KMS-11 (cell line): Measurements from ENCODE around the gene TMEM134.

Source experiments
- H2AFZ ChIP-seq: fragments of 200-600 bp; sonication (generic); 2 replicates; pipeline ENCODE4 v1.6.1; 2016; ENCODE audit warnings: antibody characterized with exemption, mixed run types, low read depth
- H3K27ac ChIP-seq: fragments of 200-600 bp; sonication (generic); 2 replicates; pipeline ENCODE4 v1.6.1; 2016; ENCODE audit warnings: mild to moderate bottlenecking, mixed run types
- H3K27me3 ChIP-seq: fragments of 200-600 bp; sonication (generic); 2 replicates; pipeline ENCODE4 v1.6.1; 2017; ENCODE audit warnings: mild to moderate bottlenecking, low read depth, mixed run types, moderate library complexity; ENCODE audit not compliant: insufficient read depth
- H3K36me3 ChIP-seq: fragments of 200-600 bp; sonication (generic); 2 replicates; pipeline ENCODE4 v1.6.1; 2017; ENCODE audit warnings: mild to moderate bottlenecking, mixed run types; ENCODE audit not compliant: insufficient read depth
- H3K4me1 ChIP-seq: fragments of 200-600 bp; sonication (generic); 2 replicates; pipeline ENCODE4 v1.6.1; 2016; ENCODE audit warnings: mild to moderate bottlenecking, low read depth, mixed run types; ENCODE audit not compliant: poor library complexity, severe bottlenecking
- H3K4me2 ChIP-seq: fragments of 200-600 bp; sonication (generic); 2 replicates; pipeline ENCODE4 v1.7.0; 2016; ENCODE audit warnings: mild to moderate bottlenecking, mixed run types
- H3K4me3 ChIP-seq: fragments of 200-600 bp; sonication (generic); IDR thresholded peaks from 2 replicates; pipeline ENCODE4 v1.6.1; 2017; ENCODE audit warnings: low read depth, low read length, mixed read lengths; ENCODE audit not compliant: insufficient read depth
- H3K79me2 ChIP-seq: fragments of 200-600 bp; sonication (generic); 2 replicates; pipeline ENCODE4 v1.6.1; 2016; ENCODE audit warnings: low read depth, mixed run types; ENCODE audit not compliant: insufficient read depth
- H3K9ac ChIP-seq: fragments of 200-600 bp; sonication (generic); 2 replicates; pipeline ENCODE4 v1.6.1; 2016; ENCODE audit warnings: mild to moderate bottlenecking, mixed run types
- H4K20me1 ChIP-seq: fragments of 200-600 bp; sonication (generic); 2 replicates; pipeline ENCODE4 v1.6.1; 2016; ENCODE audit warnings: mild to moderate bottlenecking, mixed run types; ENCODE audit not compliant: insufficient read depth
- TF ChIP-seq, protein P1 (sequence below): fragments of 200-600 bp; sonication (generic); conservative IDR thresholded peaks from 2 replicates; pipeline ENCODE4 v1.6.1; 2017; ENCODE audit warnings: low read depth, mild to moderate bottlenecking, antibody characterized with exemption, low read length, moderate library complexity, mixed read lengths

TMEM134 gene

DNA sequence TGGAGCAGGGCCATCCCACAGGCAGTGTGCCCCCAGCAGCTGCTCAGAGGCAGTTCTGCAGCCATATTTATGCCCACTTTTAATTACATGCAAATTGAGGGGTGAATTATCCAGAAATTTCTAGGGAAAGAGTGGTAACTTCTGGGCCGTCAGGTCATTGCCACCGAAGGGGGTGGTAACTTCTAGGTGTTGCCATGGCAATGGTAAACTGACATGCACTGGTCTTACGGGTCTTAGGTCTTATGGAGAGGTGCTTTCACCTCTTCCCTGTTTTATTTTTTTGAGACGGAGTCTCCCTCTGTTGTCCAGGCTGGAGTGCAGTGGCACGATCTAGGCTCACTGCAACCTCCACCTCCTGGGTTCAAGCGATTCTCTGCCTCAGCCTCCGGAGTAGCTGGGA is 3.8 kb upstream of the TMEM134 start:
- Histone ChIP-seq H2AFZ (no peak overlapping the region), H3K36me3 (no peaks in the 10 kb centered on the region), H3K4me3 (no peak overlapping the region), H3K9ac (no peak overlapping the region), H4K20me1 (no peaks in the 10 kb centered on the region), H3K27me3 (peaks cover 8% of the 10 kb centered on the region; the same call in 1 of the 2 replicates), H3K27ac (no peak overlapping the region), H3K4me2 (no peak overlapping the region), H3K4me1 (peaks cover 7% of the 10 kb centered on the region), H3K79me2 (no peaks in the 10 kb centered on the region)
- TF ChIP-seq, protein P1, sequence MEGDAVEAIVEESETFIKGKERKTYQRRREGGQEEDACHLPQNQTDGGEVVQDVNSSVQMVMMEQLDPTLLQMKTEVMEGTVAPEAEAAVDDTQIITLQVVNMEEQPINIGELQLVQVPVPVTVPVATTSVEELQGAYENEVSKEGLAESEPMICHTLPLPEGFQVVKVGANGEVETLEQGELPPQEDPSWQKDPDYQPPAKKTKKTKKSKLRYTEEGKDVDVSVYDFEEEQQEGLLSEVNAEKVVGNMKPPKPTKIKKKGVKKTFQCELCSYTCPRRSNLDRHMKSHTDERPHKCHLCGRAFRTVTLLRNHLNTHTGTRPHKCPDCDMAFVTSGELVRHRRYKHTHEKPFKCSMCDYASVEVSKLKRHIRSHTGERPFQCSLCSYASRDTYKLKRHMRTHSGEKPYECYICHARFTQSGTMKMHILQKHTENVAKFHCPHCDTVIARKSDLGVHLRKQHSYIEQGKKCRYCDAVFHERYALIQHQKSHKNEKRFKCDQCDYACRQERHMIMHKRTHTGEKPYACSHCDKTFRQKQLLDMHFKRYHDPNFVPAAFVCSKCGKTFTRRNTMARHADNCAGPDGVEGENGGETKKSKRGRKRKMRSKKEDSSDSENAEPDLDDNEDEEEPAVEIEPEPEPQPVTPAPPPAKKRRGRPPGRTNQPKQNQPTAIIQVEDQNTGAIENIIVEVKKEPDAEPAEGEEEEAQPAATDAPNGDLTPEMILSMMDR, result no peak

DNA sequence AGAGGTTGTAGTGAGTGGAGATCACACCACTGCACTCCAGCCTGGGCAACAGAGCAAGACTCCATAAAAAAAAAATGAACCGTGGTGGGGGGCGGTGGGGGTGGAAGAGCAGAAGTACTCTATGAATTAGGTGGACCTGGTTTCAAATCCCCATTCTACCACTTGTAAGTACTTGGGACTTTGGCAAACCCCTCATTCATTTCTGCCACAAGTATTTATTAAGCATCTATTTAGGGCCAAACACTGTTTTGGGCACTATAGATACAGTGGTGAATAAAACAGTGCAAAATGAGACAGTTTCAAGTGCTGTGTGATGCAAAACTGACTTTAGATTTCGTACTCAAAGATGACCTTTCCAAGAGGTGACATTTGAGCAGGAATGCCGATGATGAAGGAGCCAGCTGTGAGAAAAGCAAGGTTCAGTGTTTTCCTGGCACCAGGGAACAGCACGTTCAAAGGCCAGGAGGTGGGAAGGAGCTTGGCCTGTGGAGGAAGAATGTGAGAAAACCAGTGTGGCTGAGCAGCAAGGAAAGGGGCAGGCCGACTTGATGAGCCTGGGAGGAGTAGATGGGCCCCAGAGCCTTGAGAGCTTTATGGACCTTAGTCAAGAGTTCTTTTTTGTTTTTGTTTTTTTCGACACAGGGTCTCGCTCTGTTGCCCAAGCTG is 1.4 kb upstream of the TMEM134 start:
- H3K4me3 ChIP-seq, result no peak overlapping the region
- H4K20me1 ChIP-seq, result no peaks in the 10 kb centered on the region
- H2AFZ ChIP-seq, result no peak overlapping the region
- H3K79me2 ChIP-seq, result no peaks in the 10 kb centered on the region
- no peak overlapping the region for H3K9ac ChIP-seq
- TF ChIP-seq, protein P1, result no peak
- peaks cover 8% of the 10 kb centered on the region; the same call in 1 of the 2 replicates for H3K27me3 ChIP-seq
- peaks cover 13% of the 10 kb centered on the region for H3K4me1 ChIP-seq
- H3K27ac ChIP-seq, result no peak overlapping the region
- H3K36me3 ChIP-seq, result no peaks in the 10 kb centered on the region
- H3K4me2 ChIP-seq, result no peak overlapping the region

DNA sequence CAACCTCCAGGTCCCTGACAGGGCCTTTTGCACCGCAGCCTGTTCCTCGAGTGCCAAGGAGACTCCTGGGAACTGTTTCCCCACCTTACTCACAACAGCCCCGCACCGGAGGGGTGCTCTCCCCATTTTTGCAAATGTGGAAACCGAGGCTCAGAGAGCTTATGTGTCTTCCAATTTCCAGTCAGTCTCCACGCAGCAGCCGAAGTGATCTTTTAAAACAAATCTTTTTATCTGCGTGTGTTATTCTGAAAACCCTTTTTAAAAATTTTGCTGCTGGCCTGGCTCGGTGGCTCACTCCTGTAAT is 409 bp upstream of the TMEM134 start:
- no peaks in the 10 kb centered on the region for H4K20me1 ChIP-seq
- no peaks in the 10 kb centered on the region for H3K36me3 ChIP-seq
- H3K4me2 ChIP-seq, result peak overlapping the region; percentile 91
- H3K27me3 ChIP-seq, result peaks cover 5% of the 10 kb centered on the region; the same call in 1 of the 2 replicates
- H3K27ac ChIP-seq, result no peak overlapping the region
- TF ChIP-seq, protein P1, result peak; percentile 48
- no peak overlapping the region for H3K4me3 ChIP-seq
- peak overlapping the region; percentile 99 for H2AFZ ChIP-seq
- H3K79me2 ChIP-seq, result no peaks in the 10 kb centered on the region
- peak overlapping the region; percentile 59; the same call in 1 of the 2 replicates for H3K9ac ChIP-seq
- H3K4me1 ChIP-seq, result peaks cover 15% of the 10 kb centered on the region

DNA sequence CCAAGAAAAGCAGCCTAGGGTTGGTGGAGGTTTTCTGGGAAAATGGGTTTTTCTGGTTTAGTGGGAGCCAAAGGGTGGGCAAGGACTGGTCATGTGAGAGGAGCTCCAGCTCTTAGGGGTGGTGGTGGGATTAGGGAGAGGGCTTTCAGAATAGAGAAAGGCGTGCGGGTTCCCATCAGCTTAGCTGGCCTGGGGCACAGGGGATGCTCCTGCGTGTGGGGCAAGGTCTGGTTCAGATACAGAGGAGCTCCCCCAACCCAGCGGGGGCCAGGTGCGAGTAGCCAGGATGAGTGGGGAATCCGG is 644 bp downstream of the TMEM134 start:
- Histone ChIP-seq H3K79me2 (no peaks in the 10 kb centered on the region), H3K36me3 (no peaks in the 10 kb centered on the region), H3K4me2 (peak overlapping the region; percentile 84), H3K4me1 (peaks cover 22% of the 10 kb centered on the region), H3K27me3 (no peaks in the 10 kb centered on the region), H3K27ac (no peak overlapping the region), H3K9ac (peak overlapping the region; percentile 41; the same call in 1 of the 2 replicates), H4K20me1 (no peaks in the 10 kb centered on the region), H2AFZ (peak overlapping the region; percentile 67; the same call in 1 of the 2 replicates), H3K4me3 (no peak overlapping the region)
- TF ChIP-seq, protein P1, result no peak
